ENCODE data around the gene LIN52. TPM values are rescaled to one million over a fixed set of nuclear protein-coding genes. Genes with fewer than 3 reads are reported as not detected.

The LIN52 gene
- total RNA-seq, 2 donors from 2014 or later, result 8.7 to 22.1 TPM

- DNase-seq (ENCODE audit: low spot score) (no peak), ATAC-seq (ENCODE audit: insufficient number of reproducible peaks, low FRiP score, low read depth) (no peak)
- H3K27ac ChIP-seq, result no peak overlapping the region
- no peaks in the 10 kb centered on the region for H3K36me3 ChIP-seq
- H3K4me1 ChIP-seq (ENCODE audit: control insufficient read depth in 1 of 2, low read depth in 2 of 2), result no peaks in the 10 kb centered on the region
- H3K4me3 ChIP-seq, result no peak overlapping the region
- H3K27me3 ChIP-seq (replicated peaks; ENCODE audit: insufficient read depth), result no peaks in the 10 kb centered on the region
- H3K9me3 ChIP-seq, result no peaks in the 10 kb centered on the region
- TF ChIP-seq CTCF (IDR thresholded peaks at IDR 0.05), result no peak
These were observed 56.9 kb downstream of the LIN52 start for GRCh38 chr14:74141703-74142102.

- ATAC-seq (ENCODE audit: insufficient number of reproducible peaks, low FRiP score, low read depth) (no peak), DNase-seq (ENCODE audit: low spot score) (no peak)
- no peaks in the 10 kb centered on the region for H3K36me3 ChIP-seq
These were observed 57.8 kb downstream of the LIN52 start for GRCh38 chr14:74142523-74142922.

GRCh38 chr14:74144789-74145188, 60.0 kb downstream of the LIN52 start:
- H3K27me3 ChIP-seq (replicated peaks; ENCODE audit: insufficient read depth), result no peaks in the 10 kb centered on the region
- DNase-seq (ENCODE audit: low spot score), result no peak
- H3K4me1 ChIP-seq (ENCODE audit: control insufficient read depth in 1 of 2, low read depth in 2 of 2), result no peaks in the 10 kb centered on the region
- H3K27ac ChIP-seq, result no peak overlapping the region
- no peak for TF ChIP-seq CTCF (IDR thresholded peaks at IDR 0.05)
- H3K9me3 ChIP-seq, result no peaks in the 10 kb centered on the region
- ATAC-seq (ENCODE audit: insufficient number of reproducible peaks, low FRiP score, low read depth), result no peak
- no peaks in the 10 kb centered on the region for H3K36me3 ChIP-seq
- no peak overlapping the region for H3K4me3 ChIP-seq

More at GRCh38 chr14:74142523-74142922, 57.8 kb downstream of the LIN52 start:
- no peaks in the 10 kb centered on the region for H3K27me3 ChIP-seq (replicated peaks; ENCODE audit: insufficient read depth)
- H3K4me1 ChIP-seq (ENCODE audit: control insufficient read depth in 1 of 2, low read depth in 2 of 2), result no peaks in the 10 kb centered on the region
- H3K27ac ChIP-seq, result no peak overlapping the region
- no peak overlapping the region for H3K4me3 ChIP-seq
- H3K9me3 ChIP-seq, result no peaks in the 10 kb centered on the region
- no peak for TF ChIP-seq CTCF (IDR thresholded peaks at IDR 0.05)

- ATAC-seq (ENCODE audit: insufficient number of reproducible peaks, low FRiP score, low read depth), result no peak
- Histone ChIP-seq H3K4me1 (ENCODE audit: control insufficient read depth in 1 of 2, low read depth in 2 of 2) (no peaks in the 10 kb centered on the region), H3K4me3 (no peak overlapping the region)
These were observed 62.8 kb downstream of the LIN52 start for GRCh38 chr14:74147571-74147970.

GRCh38 chr14:74148705-74149104, 63.9 kb downstream of the LIN52 start:
- H3K4me3 ChIP-seq, result no peak overlapping the region
- no peaks in the 10 kb centered on the region for H3K27me3 ChIP-seq (replicated peaks; ENCODE audit: insufficient read depth)
- no peak overlapping the region for H3K27ac ChIP-seq
- TF ChIP-seq CTCF (IDR thresholded peaks at IDR 0.05), result no peak
- ATAC-seq (ENCODE audit: insufficient number of reproducible peaks, low FRiP score, low read depth) (no peak), DNase-seq (ENCODE audit: low spot score) (no peak)
- H3K9me3 ChIP-seq, result no peaks in the 10 kb centered on the region
- H3K36me3 ChIP-seq, result no peaks in the 10 kb centered on the region
- H3K4me1 ChIP-seq (ENCODE audit: control insufficient read depth in 1 of 2, low read depth in 2 of 2), result no peaks in the 10 kb centered on the region

More at GRCh38 chr14:74147571-74147970, 62.8 kb downstream of the LIN52 start:
- Histone ChIP-seq H3K27ac (no peak overlapping the region), H3K27me3 (replicated peaks; ENCODE audit: insufficient read depth) (no peaks in the 10 kb centered on the region), H3K9me3 (no peaks in the 10 kb centered on the region), H3K36me3 (no peaks in the 10 kb centered on the region)
- TF ChIP-seq CTCF (IDR thresholded peaks at IDR 0.05), result no peak
- DNase-seq (ENCODE audit: low spot score), result no peak

Measured in thoracic aorta (tissue), 2 donors.